ENCODE measurements around the gene CTRB1.

The CTRB1 gene

GRCh38 chr16:75188832-75189477 lies 29.8 kb upstream of the CTRB1 start:
- TF ChIP-seq, protein P1, sequence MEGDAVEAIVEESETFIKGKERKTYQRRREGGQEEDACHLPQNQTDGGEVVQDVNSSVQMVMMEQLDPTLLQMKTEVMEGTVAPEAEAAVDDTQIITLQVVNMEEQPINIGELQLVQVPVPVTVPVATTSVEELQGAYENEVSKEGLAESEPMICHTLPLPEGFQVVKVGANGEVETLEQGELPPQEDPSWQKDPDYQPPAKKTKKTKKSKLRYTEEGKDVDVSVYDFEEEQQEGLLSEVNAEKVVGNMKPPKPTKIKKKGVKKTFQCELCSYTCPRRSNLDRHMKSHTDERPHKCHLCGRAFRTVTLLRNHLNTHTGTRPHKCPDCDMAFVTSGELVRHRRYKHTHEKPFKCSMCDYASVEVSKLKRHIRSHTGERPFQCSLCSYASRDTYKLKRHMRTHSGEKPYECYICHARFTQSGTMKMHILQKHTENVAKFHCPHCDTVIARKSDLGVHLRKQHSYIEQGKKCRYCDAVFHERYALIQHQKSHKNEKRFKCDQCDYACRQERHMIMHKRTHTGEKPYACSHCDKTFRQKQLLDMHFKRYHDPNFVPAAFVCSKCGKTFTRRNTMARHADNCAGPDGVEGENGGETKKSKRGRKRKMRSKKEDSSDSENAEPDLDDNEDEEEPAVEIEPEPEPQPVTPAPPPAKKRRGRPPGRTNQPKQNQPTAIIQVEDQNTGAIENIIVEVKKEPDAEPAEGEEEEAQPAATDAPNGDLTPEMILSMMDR (conservative IDR thresholded peaks at IDR 0.05; ENCODE audit: low read depth, low read length), result no peak
- no peak overlapping the region for H3K4me3 ChIP-seq (ENCODE audit: low read length)

GRCh38 chr16:75189638-75190245 lies 29.0 kb upstream of the CTRB1 start:
- H3K4me3 ChIP-seq (ENCODE audit: low read length), result no peak overlapping the region
- DNase-seq (ENCODE audit: low read depth), result no peak
- TF ChIP-seq, protein P1 (conservative IDR thresholded peaks at IDR 0.05; ENCODE audit: low read depth, low read length), result no peak

More at GRCh38 chr16:75188832-75189477, 29.8 kb upstream of the CTRB1 start:
- DNase-seq (ENCODE audit: low read depth), result no peak

GRCh38 chr16:75192606-75193264 lies 26.1 kb upstream of the CTRB1 start:
- H3K4me3 ChIP-seq (ENCODE audit: low read length), result no peak overlapping the region
- DNase-seq (ENCODE audit: low read depth), result no peak
- TF ChIP-seq, protein P1 (conservative IDR thresholded peaks at IDR 0.05; ENCODE audit: low read depth, low read length), result no peak

DNA sequence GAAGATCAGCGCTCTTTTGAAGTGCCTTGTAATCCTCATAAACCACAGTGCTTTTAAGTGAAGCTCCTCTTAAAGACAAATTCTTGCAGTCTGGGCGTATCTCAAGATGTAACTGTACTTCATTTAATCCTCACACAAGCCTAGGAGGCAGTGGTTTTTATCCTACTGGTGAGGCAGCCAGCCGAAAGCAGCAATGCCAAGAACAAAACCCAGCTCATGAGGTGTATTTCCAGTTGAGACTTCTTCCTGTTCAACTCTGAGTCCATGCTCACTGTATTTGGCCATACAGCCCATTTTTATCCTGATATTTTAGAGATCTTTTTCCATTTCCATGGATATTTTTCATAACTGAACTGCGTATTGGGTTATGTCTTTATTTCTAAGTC lies 25.5 kb upstream of the CTRB1 start:
- H3K4me3 ChIP-seq (ENCODE audit: low read length), result no peak overlapping the region
- DNase-seq (ENCODE audit: low read depth), result no peak
- TF ChIP-seq, protein P1 (conservative IDR thresholded peaks at IDR 0.05; ENCODE audit: low read depth, low read length), result no peak

DNA sequence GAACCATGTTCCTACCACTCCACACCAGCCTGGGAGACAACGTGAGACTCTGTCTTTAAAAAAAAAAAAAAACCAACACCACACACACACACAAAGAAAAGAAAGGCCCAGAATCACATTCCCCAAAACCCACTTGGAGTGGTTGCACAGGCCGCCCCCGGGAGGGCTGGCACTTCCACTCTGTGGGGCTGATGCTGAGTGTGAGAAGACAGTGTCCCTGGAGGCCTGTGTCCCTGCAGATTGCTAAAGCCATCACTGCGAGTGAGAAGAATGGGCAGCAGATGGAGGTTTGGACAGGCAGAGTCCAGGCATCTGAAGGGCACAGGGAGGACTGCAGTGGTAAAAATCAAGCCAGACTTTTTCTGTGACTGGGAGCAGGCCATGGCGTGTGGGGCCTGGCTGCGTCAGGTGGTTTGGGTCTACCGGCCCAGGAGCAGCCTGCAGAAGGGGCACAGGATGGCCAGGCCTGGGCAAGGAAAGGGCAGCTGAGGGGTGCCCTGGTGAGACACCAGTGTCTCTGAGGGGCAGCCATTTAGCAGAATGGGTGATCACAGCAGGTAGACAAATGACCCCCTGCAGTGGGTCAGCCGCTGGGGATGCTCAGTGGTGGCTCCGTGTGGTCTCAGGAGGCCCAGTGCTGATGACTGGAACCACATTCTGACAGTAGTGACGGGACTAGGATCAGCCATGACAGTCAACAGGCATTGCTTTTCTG lies 24.9 kb upstream of the CTRB1 start:
- TF ChIP-seq, protein P1 (conservative IDR thresholded peaks at IDR 0.05; ENCODE audit: low read depth, low read length), result no peak
- DNase-seq (ENCODE audit: low read depth), result no peak
- H3K4me3 ChIP-seq (ENCODE audit: low read length), result no peak overlapping the region

DNA sequence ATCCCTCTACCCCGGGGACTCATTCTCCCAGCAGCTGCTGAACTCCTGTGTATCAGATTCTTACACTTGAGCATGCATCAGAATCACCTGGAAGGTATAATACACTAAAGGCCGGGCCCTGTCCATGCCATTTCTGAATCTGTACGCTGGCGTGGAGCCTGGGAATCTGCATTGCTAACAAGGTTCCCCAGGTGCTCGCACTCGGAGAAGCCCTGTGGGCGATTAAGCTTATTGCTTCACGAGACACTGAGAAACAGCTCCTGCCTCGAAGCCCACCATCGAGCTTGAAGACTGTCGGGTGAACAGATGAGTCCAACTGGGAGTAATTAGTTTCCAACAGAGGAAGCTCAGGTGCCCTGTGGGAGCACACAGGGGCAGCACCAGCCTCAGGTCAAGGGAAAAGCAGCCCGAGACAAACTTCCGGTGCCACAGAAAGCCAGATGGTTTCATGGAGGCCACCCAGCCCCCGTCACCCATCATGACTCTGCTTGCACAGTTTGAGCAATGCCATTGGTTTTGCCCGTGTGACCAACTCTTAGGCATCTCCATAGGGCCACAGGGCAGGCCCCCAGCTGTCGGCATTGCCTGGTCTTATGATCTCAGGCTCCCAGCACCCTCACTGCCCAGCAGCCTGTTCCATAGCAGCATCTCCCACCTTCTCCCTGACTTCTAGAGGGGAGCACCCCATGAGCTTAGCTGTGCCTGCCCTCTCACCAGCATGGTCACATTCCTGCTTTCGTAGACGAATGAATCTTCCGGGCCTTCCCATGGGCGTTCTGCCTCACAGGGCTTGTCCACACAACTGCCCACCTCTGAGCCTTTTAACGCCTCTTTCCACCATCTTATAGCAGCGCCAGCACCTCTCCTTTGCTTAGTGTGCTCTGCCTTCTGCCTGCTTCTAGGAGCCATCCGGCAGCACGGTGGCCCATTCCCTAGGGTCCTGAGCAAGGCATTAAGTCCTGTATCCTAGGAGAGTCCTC lies 22.7 kb upstream of the CTRB1 start:
- TF ChIP-seq, protein P1 (conservative IDR thresholded peaks at IDR 0.05; ENCODE audit: low read depth, low read length), result no peak
- no peak overlapping the region for H3K4me3 ChIP-seq (ENCODE audit: low read length)
- no peak for DNase-seq (ENCODE audit: low read depth)

Measured in retinal pigment epithelial cell (primary cell).